Parathyroid adenoma (tissue), 2 donors: ENCODE measurements around the gene TMEM236.

Experiments
- H2AFZ ChIP-seq: fragments of 300-600 bp; sonication (generic); one replicate; pipeline ENCODE4 v1.7.0; 2017; ENCODE audit warnings: antibody characterized with exemption, mild to moderate bottlenecking
- H3K27ac ChIP-seq: fragments of 300-600 bp; sonication (generic); one replicate; pipeline ENCODE4 v1.7.0; 2017
- H3K27me3 ChIP-seq: fragments of 300-600 bp; sonication (generic); one replicate; pipeline ENCODE4 v1.7.0; 2017; ENCODE audit warnings: low read length; ENCODE audit not compliant: control insufficient read depth, insufficient read depth
- H3K36me3 ChIP-seq: fragments of 300-600 bp; sonication (generic); one replicate; pipeline ENCODE4 v1.7.0; 2017; ENCODE audit warnings: low read length; ENCODE audit not compliant: control insufficient read depth, insufficient read depth
- H3K4me1 ChIP-seq: fragments of 300-600 bp; sonication (generic); one replicate; pipeline ENCODE4 v1.7.0; 2017; ENCODE audit warnings: control low read depth
- H3K4me2 ChIP-seq: fragments of 300-600 bp; sonication (generic); one replicate; pipeline ENCODE4 v1.7.0; 2017; ENCODE audit warnings: low read length
- H3K4me3 ChIP-seq: fragments of 300-600 bp; sonication (generic); one replicate; pipeline ENCODE4 v1.7.0; 2017; ENCODE audit warnings: low read depth, low read length
- H3K79me2 ChIP-seq: fragments of 300-600 bp; sonication (generic); one replicate; pipeline ENCODE4 v1.7.0; 2017; ENCODE audit warnings: control low read depth
- H3K9ac ChIP-seq: fragments of 300-600 bp; sonication (generic); one replicate; pipeline ENCODE4 v1.7.0; 2017; ENCODE audit warnings: mild to moderate bottlenecking
- H3K9me3 ChIP-seq: fragments of 300-600 bp; sonication (generic); one replicate; pipeline ENCODE4 v1.7.0; 2017; ENCODE audit warnings: low read length; ENCODE audit not compliant: control insufficient read depth
- CTCF ChIP-seq: fragments of 300-600 bp; sonication (generic); IDR thresholded peaks from one replicate; pipeline ENCODE4 v1.7.0; 2017; ENCODE audit warnings: antibody characterized with exemption, mild to moderate bottlenecking
- donor health status: primary hyperparathyroidism.

Gene TMEM236

GRCh38 chr10:17816199-17816598, 64.2 kb downstream of the TMEM236 start:
- no peaks in the 10 kb centered on the region for H3K9me3 ChIP-seq
- H3K9ac ChIP-seq: no peak overlapping the region
- H3K36me3 ChIP-seq: no peaks in the 10 kb centered on the region
- H3K4me1 ChIP-seq: no peaks in the 10 kb centered on the region
- TF ChIP-seq CTCF: no peak
- H3K79me2 ChIP-seq: no peaks in the 10 kb centered on the region
- H3K27me3 ChIP-seq: no peaks in the 10 kb centered on the region
- H3K4me3 ChIP-seq: no peak overlapping the region
- H2AFZ ChIP-seq: no peak overlapping the region
- H3K27ac ChIP-seq: no peak overlapping the region
- no peak overlapping the region for H3K4me2 ChIP-seq

GRCh38 chr10:17817316-17817715, 65.3 kb downstream of the TMEM236 start:
- Histone ChIP-seq H3K36me3 (no peaks in the 10 kb centered on the region), H3K4me1 (no peaks in the 10 kb centered on the region), H3K4me2 (no peak overlapping the region), H3K9me3 (no peaks in the 10 kb centered on the region), H3K27me3 (no peaks in the 10 kb centered on the region), H3K79me2 (no peaks in the 10 kb centered on the region), H3K27ac (no peak overlapping the region), H3K4me3 (no peak overlapping the region), H2AFZ (no peak overlapping the region), H3K9ac (no peak overlapping the region)
- TF ChIP-seq CTCF: no peak

- Histone ChIP-seq H3K36me3 (no peaks in the 10 kb centered on the region), H3K9me3 (no peaks in the 10 kb centered on the region), H3K4me3 (no peak overlapping the region), H3K4me2 (no peak overlapping the region), H3K79me2 (no peaks in the 10 kb centered on the region), H2AFZ (no peak overlapping the region), H3K4me1 (no peaks in the 10 kb centered on the region), H3K27ac (no peak overlapping the region), H3K27me3 (no peaks in the 10 kb centered on the region), H3K9ac (no peak overlapping the region)
- TF ChIP-seq CTCF: no peak
Observed at GRCh38 chr10:17817790-17818189, 65.8 kb downstream of the TMEM236 start.

GRCh38 chr10:17819836-17820235, 67.8 kb downstream of the TMEM236 start:
- H3K4me2 ChIP-seq: no peak overlapping the region
- TF ChIP-seq CTCF: no peak
- H3K27me3 ChIP-seq: no peaks in the 10 kb centered on the region
- H3K27ac ChIP-seq: no peak overlapping the region
- H3K4me1 ChIP-seq: no peaks in the 10 kb centered on the region
- no peaks in the 10 kb centered on the region for H3K36me3 ChIP-seq
- H3K79me2 ChIP-seq: no peaks in the 10 kb centered on the region
- no peak overlapping the region for H3K9ac ChIP-seq
- no peaks in the 10 kb centered on the region for H3K9me3 ChIP-seq
- no peak overlapping the region for H2AFZ ChIP-seq
- no peak overlapping the region for H3K4me3 ChIP-seq

- Histone ChIP-seq H3K4me2 (no peak overlapping the region), H3K27me3 (no peaks in the 10 kb centered on the region), H3K27ac (no peak overlapping the region), H2AFZ (no peak overlapping the region), H3K9me3 (no peaks in the 10 kb centered on the region), H3K4me3 (no peak overlapping the region), H3K79me2 (no peaks in the 10 kb centered on the region), H3K9ac (no peak overlapping the region), H3K36me3 (no peaks in the 10 kb centered on the region), H3K4me1 (no peaks in the 10 kb centered on the region)
- TF ChIP-seq CTCF: no peak
Observed at GRCh38 chr10:17820943-17821342, 68.9 kb downstream of the TMEM236 start.
